Measurements from ENCODE around the gene LHB. TPM values are rescaled to one million over a fixed set of nuclear protein-coding genes. Genes with fewer than 3 reads are reported as not detected.
"Not testable (repeated sequence)": the region's sequence is repeated elsewhere in the genome, so short reads cannot be mapped to it uniquely, and the experiment has no call there.

Gene LHB
- total RNA-seq, 2 donors from 2014 or later, result not detected

GRCh38 chr19:49049011-49049410 lies 32.1 kb upstream of the LHB start, which contains the start of gene CGB8:
CGB8 (minus strand) TSS chr19:49049111; CDS start chr19:49048739, 372 bp downstream.
- H3K36me3 Mint-ChIP-seq (ENCODE audit: low read depth); H3K4me3 Mint-ChIP-seq; H3K9me3 Mint-ChIP-seq; H3K27ac Mint-ChIP-seq; ATAC-seq (replicated peaks); H3K27me3 Mint-ChIP-seq; H3K4me1 Mint-ChIP-seq: not testable (repeated sequence)

DNA sequence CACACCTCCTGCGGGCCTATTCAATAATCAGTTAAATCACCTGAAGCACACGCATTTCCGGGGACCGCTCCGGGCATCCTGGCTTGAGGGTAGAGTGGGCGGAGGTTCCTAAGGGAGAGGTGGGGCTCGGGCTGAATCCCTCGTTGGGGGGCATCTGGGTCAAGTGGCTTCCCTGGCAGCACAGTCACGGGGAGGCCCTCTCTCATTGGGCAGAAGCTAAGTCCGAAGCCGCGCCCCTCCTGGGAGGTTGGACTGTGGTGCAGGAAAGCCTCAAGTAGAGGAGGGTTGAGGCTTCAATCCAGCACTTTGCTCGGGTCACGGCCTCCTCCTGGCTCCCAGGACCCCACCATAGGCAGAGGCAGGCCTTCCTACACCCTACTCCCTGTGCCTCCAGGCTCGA lies 26.7 kb upstream of the LHB start, which contains the start of gene CGB5:
TSS of gene CGB5 (plus strand) at position 301 of the 400 bp plus-strand sequence. CDS start 362 bp downstream, outside the sequence.
- H3K36me3 Mint-ChIP-seq (ENCODE audit: low read depth); ATAC-seq (replicated peaks); H3K4me3 Mint-ChIP-seq; H3K4me1 Mint-ChIP-seq; H3K27me3 Mint-ChIP-seq; H3K9me3 Mint-ChIP-seq; H3K27ac Mint-ChIP-seq: not testable (repeated sequence)

GRCh38 chr19:49042666-49043065 lies 25.8 kb upstream of the LHB start:
- not testable (repeated sequence) for H3K9me3 Mint-ChIP-seq; ATAC-seq (replicated peaks); H3K36me3 Mint-ChIP-seq (ENCODE audit: low read depth); H3K4me1 Mint-ChIP-seq; H3K27ac Mint-ChIP-seq; H3K4me3 Mint-ChIP-seq; H3K27me3 Mint-ChIP-seq

DNA sequence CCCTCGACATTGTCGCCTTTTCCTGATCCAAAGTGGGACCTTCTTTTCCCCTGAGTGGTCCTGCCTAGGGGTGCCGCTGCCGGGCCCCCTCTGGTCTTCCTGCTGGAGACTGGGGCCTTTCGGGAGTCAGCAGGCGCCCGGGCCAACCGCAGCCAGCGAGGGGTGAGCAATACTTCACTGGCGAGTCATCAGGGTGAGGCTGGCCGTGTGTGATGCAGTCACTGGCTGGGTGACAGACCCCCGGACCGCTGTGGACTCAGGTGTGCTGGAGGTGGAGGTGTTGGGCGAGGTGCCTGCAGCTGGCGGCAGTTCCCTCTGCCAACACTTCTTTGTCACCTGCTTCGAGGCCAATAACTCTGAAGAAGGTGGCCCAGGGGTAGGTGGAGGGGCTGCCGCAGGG lies 25.3 kb upstream of the LHB start:
- Mint-ChIP-seq H3K4me3 (no peak overlapping the region), H3K27ac (no peak overlapping the region), H3K27me3 (no peaks in the 10 kb centered on the region), H3K4me1 (no peaks in the 10 kb centered on the region), H3K9me3 (no peaks in the 10 kb centered on the region), H3K36me3 (ENCODE audit: low read depth) (no peaks in the 10 kb centered on the region)
- no peak for ATAC-seq (replicated peaks)

DNA sequence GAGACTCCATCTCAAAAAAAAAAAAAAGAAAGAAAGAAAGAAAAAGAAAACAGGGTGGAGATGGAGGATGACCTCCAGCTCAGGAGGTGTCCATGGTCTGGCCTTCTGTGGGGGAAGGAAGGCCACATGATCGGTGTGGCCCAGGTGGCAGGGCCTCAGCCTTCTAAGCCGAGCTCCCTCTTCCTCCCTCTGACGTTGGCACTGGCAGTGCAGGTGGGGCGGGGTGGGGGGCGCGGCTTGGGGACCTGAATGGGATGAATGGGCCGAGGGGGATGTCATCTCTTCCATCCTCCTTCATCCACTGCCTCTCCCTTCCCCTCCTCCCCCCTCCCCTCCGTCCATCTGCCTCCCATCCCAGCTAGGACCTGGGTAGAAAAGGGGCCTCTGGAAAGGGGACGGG lies 22.8 kb upstream of the LHB start:
- not testable (repeated sequence) for H3K27ac Mint-ChIP-seq; H3K27me3 Mint-ChIP-seq; ATAC-seq (replicated peaks); H3K4me1 Mint-ChIP-seq; H3K4me3 Mint-ChIP-seq; H3K9me3 Mint-ChIP-seq; H3K36me3 Mint-ChIP-seq (ENCODE audit: low read depth)

DNA sequence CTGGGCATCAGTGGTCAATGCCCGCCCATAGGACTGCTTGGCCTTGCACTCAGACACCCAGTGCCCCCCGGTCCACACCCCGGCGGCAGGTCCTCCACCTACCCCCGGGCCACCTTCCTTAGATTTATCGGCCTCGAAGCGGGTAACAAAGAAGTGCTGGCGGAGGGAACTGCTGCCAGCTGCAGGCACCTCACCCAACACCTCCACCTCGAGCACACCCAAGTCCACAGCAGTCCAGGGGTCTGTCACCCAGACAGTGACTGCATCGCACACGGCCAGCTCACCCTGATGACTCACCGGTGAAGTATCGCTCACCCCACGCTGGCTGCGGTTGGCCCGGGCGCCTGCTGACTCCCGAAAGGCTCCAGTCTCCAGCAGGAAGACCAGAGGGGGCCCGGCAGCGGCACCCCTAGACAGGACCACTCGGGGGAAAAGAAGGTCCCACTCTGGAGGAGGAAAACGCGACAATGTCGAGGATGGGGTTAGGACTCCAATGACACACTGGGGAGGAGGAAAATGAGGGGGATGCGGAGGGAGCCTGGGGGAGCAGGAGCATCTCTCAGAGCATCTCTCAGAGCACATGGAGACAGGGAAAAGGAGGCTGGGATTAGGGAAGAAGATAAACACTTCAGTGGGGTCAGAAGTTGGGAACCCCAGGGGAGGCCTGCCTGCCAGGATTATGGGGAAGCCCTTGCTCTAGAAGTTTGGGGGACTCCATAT lies 21.8 kb upstream of the LHB start:
- H3K36me3 Mint-ChIP-seq (ENCODE audit: low read depth); H3K4me3 Mint-ChIP-seq; H3K27ac Mint-ChIP-seq; H3K9me3 Mint-ChIP-seq; H3K4me1 Mint-ChIP-seq; H3K27me3 Mint-ChIP-seq; ATAC-seq (replicated peaks): not testable (repeated sequence)

GRCh38 chr19:49038111-49038510 lies 21.2 kb upstream of the LHB start:
- H3K27ac Mint-ChIP-seq; H3K4me3 Mint-ChIP-seq; ATAC-seq (replicated peaks); H3K4me1 Mint-ChIP-seq; H3K9me3 Mint-ChIP-seq; H3K36me3 Mint-ChIP-seq (ENCODE audit: low read depth); H3K27me3 Mint-ChIP-seq: not testable (repeated sequence)

GRCh38 chr19:49036815-49037214 lies 19.9 kb upstream of the LHB start, which contains the start of gene CGB1:
CGB1 (minus strand) TSS chr19:49036895; CDS start chr19:49036711, 184 bp downstream.
- not testable (repeated sequence) for H3K9me3 Mint-ChIP-seq; H3K4me3 Mint-ChIP-seq; H3K36me3 Mint-ChIP-seq (ENCODE audit: low read depth); H3K4me1 Mint-ChIP-seq; H3K27ac Mint-ChIP-seq; H3K27me3 Mint-ChIP-seq
- peak; percentile 62 for ATAC-seq (replicated peaks)

GRCh38 chr19:49031642-49032301 lies 14.9 kb upstream of the LHB start, which contains the start of gene CGB2:
CGB2 (plus strand) TSS chr19:49031890; CDS start chr19:49032096, 206 bp downstream.
- not testable (repeated sequence) for H3K9me3 Mint-ChIP-seq; H3K27me3 Mint-ChIP-seq; H3K4me1 Mint-ChIP-seq; H3K36me3 Mint-ChIP-seq (ENCODE audit: low read depth)
- ATAC-seq (replicated peaks), result peak; percentile 97
- H3K27ac Mint-ChIP-seq, result peak within 1 kb of the TSS; percentile 89
- H3K4me3 Mint-ChIP-seq, result peak within 1 kb of the TSS; percentile 55

- H3K4me3 Mint-ChIP-seq; H3K36me3 Mint-ChIP-seq (ENCODE audit: low read depth); H3K27me3 Mint-ChIP-seq; H3K27ac Mint-ChIP-seq; ATAC-seq (replicated peaks); H3K9me3 Mint-ChIP-seq; H3K4me1 Mint-ChIP-seq: not testable (repeated sequence)
Measured at GRCh38 chr19:49030323-49030722, 13.4 kb upstream of the LHB start.

GRCh38 chr19:49029749-49030148 lies 12.9 kb upstream of the LHB start:
- not testable (repeated sequence) for H3K4me3 Mint-ChIP-seq; ATAC-seq (replicated peaks); H3K4me1 Mint-ChIP-seq; H3K9me3 Mint-ChIP-seq; H3K27ac Mint-ChIP-seq; H3K27me3 Mint-ChIP-seq; H3K36me3 Mint-ChIP-seq (ENCODE audit: low read depth)

DNA sequence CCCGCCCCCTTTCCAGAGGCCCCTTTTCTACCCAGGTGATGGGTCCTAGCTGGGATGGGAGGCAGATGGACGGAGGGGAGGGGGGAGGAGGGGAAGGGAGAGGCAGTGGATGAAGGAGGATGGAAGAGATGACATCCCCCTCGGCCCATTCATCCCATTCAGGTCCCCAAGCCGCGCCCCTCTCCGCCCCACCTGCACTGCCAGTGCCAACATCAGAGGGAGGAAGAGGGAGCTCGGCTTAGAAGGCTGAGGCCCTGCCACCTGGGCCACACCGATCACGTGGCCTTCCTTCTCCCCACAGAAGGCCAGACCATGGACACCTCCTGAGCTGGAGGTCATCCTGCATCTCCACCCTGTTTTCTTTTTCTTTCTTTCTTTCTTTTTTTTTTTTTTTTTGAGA lies 11.8 kb upstream of the LHB start:
- not testable (repeated sequence) for H3K4me3 Mint-ChIP-seq; H3K27ac Mint-ChIP-seq; H3K9me3 Mint-ChIP-seq; H3K36me3 Mint-ChIP-seq (ENCODE audit: low read depth); ATAC-seq (replicated peaks); H3K27me3 Mint-ChIP-seq; H3K4me1 Mint-ChIP-seq

DNA sequence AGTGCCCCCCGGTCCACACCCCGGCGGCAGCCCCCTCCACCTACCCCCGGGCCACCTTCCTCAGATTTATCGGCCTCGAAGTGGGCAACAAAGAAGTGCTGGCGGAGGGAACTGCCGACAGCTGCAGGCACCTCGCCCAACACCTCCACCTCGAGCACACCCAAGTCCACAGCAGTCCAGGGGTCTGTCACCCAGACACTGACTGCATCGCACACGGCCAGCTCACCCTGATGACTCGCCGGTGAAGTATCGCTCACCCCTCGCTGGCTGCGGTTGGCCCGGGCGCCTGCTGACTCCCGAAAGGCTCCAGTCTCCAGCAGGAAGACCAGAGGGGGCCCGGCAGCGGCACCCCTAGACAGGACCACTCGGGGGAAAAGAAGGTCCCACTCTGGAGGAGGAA lies 8.7 kb upstream of the LHB start:
- H3K36me3 Mint-ChIP-seq (ENCODE audit: low read depth); H3K9me3 Mint-ChIP-seq; H3K27me3 Mint-ChIP-seq; H3K4me1 Mint-ChIP-seq; H3K27ac Mint-ChIP-seq; ATAC-seq (replicated peaks); H3K4me3 Mint-ChIP-seq: not testable (repeated sequence)

GRCh38 chr19:49025088-49025487 lies 8.2 kb upstream of the LHB start:
- H3K4me3 Mint-ChIP-seq; H3K27ac Mint-ChIP-seq; H3K27me3 Mint-ChIP-seq; H3K4me1 Mint-ChIP-seq; H3K36me3 Mint-ChIP-seq (ENCODE audit: low read depth); ATAC-seq (replicated peaks); H3K9me3 Mint-ChIP-seq: not testable (repeated sequence)

- ATAC-seq (replicated peaks); H3K27me3 Mint-ChIP-seq; H3K36me3 Mint-ChIP-seq (ENCODE audit: low read depth); H3K9me3 Mint-ChIP-seq; H3K27ac Mint-ChIP-seq; H3K4me3 Mint-ChIP-seq: not testable (repeated sequence)
- peaks cover 11% of the 10 kb centered on the region for H3K4me1 Mint-ChIP-seq
Measured at GRCh38 chr19:49024233-49024632, 7.3 kb upstream of the LHB start, which contains the start of gene CGB3. CGB3 (minus strand) TSS chr19:49024333; CDS start chr19:49023971, 362 bp downstream.
